Measurements from ENCODE around the gene WASHC3.
"Not testable (repeated sequence)": the region's sequence is repeated elsewhere in the genome, so short reads cannot be mapped to it uniquely, and the experiment has no call there.

WASHC3 gene

GRCh38 chr12:102061560-102062418 is at the start of gene WASHC3:
Gene WASHC3, minus strand, starts transcription at chr12:102061991. Its CDS starts 29 bp downstream, at chr12:102061962.
- ATAC-seq: peak; percentile 86 to 89

GRCh38 chr12:102110782-102111181 is 49.0 kb upstream of the WASHC3 start:
- no peak for ATAC-seq

DNA sequence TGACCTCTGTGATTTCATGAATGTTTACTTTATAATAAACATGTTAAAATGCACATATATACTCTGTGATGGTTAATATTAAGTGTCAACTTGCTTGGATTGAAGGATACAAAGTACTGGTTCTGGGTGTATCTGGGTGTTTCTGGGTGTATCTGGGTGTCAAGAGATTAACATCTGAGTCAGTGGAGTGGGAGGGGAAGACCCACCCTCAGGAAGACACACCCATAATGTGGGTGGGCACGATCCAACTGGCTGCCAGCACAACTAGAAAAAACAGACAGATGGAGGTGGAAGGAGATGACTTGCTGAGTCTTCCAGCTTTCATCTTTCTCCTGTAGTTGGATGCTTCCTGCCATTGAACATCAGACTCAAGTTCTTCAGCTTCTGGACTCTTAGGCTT is 46.2 kb upstream of the WASHC3 start:
- no peak for ATAC-seq

DNA sequence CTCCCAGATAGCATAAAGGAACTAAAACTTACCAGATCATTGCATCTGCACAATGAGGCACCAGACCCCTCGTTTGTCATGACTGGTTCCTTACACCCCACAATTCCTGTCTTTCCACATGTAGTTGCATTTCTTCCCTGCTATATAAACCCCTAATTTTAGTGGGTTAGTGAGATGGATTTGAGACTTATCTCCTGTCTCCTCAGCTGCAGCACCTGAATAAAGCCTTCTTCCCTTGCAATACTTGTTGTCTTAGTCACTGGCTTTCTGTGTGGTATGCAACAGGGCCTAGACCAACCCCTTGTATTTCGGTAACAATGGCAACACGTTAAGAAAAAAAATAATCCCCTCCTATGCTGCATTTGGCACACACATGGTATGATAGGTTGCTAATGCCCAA is 45.1 kb upstream of the WASHC3 start:
- no peak for ATAC-seq

- ATAC-seq: no peak
Observed at GRCh38 chr12:102096855-102097254, 35.1 kb upstream of the WASHC3 start.

DNA sequence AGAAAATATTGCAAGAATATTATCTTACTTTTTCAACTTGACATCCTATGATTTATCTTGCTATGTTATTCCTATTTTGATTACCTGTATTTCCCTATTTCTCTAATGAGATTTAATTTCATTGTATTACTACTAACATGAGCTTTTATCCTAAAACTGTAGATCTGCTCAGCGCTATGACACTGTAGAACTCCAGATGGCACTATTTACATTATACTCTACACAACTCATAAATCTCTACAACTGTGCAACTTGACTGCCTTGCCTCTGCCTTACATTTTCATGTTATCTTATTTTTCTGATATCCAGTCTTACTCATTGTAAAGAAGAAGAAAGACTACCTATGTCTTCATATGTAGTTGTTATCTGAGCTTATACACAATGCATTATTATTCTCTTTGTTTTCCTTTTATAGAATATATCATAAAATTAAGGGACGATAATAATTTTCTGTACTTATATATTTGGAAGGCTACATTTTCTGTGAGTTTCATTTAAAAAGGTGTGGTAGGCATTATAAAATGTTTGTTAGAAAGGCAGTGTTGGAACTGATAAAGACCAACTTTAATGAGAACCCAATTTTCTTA is 34.0 kb upstream of the WASHC3 start:
- peak in 1 of 2 donors; percentile 59 for ATAC-seq

- ATAC-seq: no peak
Observed at GRCh38 chr12:102093319-102093718, 31.5 kb upstream of the WASHC3 start.

DNA sequence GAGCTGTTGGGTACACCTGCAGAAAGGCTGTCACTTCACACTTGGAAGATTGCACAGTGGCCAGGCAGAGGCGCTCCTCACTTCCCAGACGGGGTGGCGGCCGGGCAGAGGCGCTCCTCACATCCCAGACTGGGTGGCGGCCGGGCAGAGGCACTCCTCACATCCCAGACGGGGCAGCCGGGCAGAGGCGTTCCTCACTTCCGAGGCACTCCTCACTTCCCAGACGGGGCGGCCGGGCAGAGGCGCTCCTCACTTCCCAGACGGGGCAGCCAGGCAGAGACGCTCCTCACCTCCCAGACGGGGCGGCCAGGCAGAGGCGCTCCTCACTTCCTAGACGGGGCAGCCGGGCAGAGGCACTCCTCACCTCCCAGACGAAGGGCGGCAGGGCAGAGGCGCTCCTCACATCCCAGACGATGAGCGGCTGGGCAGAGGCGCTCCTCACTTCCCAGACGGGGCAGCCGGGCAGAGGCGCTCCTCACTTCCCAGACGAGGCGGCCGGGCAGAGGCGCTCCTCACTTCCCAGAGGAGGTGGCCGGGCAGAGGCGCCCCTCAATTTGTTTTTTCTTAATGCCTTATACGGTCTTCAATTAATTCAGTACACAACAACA is 27.5 kb upstream of the WASHC3 start:
- ATAC-seq: not testable (repeated sequence)

DNA sequence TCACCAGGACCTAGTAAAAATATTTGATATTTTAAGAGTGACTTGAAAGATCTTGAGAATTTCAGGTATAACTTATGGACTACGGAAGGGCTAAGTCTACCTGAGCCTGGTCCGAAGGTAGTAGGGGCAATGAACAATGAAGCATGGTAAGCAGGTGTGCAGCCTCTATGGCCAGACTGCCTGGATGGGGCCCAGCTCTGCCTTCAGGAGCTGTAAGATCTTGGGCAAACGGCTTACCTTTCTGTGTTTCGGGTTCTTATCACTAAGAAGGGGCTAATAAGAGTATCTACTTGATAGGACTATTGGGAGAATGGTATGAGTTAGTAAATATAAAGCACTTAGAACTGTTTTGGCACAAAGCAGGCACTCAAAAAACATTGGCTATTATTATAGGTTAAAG is 19.1 kb upstream of the WASHC3 start:
- no peak for ATAC-seq

DNA sequence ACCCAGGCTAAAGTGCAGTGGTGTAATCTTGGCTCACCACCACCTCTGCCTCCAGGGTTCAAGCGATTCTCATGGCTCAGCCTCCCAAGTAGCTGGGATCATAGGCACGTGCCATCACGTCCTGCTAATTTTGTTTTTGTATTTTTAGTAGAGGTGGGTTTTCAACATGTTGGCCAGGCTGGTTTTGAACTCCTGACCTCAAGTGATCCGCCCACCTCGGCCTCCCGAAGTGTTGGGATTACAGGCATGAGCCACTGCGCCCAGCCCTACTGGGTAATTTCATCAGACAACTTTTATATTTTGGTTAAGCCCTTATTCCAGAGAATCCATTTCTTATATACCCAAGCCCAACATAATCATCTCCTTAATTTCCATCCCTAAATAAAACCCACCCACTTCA is 10.3 kb upstream of the WASHC3 start:
- ATAC-seq: not testable (repeated sequence)

- no peak for ATAC-seq
Observed at GRCh38 chr12:102069707-102070106, 7.9 kb upstream of the WASHC3 start.

GRCh38 chr12:102067574-102068258 is 5.9 kb upstream of the WASHC3 start:
- no peak for ATAC-seq

DNA sequence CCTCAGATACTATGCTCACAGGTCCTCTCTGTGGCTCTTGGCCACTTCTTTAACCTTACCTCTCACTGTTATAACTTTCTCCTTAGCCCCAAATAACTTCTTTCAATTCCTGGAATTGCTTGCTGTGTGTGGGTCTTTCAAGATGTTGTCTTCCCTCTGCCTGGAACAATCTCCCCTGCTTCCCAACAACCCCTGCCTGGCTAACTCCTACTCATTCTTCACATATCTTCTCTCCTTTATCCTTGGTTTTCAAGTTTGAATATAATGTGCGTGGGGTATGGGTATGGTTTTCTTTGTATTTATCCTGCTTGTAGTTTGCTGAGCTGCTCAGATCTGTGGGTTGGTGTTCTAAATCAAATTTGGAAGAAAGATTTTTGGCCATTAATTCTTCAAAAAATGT is 2.7 kb upstream of the WASHC3 start:
- ATAC-seq: no peak

DNA sequence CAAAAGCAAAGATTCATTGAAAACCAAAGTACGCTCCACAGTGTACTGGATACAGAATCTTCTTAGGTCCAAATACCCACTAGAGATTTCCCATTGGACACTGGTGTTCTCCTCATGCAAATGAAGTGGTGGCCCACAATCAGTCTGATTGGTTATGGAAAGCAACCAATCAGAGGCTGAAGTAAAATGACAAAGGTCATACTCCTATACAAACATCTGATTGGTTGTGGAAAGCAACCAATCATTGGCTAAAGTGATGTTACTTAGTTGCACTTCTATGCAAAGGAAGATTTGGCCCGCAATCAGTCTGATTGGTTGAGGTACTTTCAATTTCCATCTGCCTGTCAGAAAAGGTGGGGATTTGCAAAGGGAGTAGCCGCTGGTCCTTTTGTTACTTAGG is 1.3 kb upstream of the WASHC3 start:
- ATAC-seq: no peak

GRCh38 chr12:102062419-102062806 is 622 bp upstream of the WASHC3 start:
- no peak for ATAC-seq

GRCh38 chr12:102061096-102061559 is 663 bp downstream of the WASHC3 start:
- peak; percentile 29 to 31 for ATAC-seq

GRCh38 chr12:102059343-102059742 is 2.4 kb downstream of the WASHC3 start:
- peak; percentile 70 to 71 for ATAC-seq

GRCh38 chr12:102054345-102054744 is 7.4 kb downstream of the WASHC3 start:
- ATAC-seq: no peak

DNA sequence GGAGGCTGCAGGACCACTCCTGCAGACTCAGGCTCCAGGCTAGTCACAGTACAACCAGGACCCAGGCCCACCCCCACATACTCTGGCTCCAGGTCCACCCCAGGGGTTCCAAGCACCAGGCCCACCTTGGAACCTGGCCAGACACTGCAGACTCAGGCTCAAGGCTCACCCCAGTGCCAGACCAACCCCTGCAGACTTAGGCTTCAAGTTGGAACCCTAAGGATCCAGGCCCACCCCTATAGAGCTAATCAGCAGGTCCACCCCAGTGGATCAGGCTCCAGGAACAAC is 8.8 kb downstream of the WASHC3 start:
- ATAC-seq: no peak

GRCh38 chr12:102052192-102053061 is 9.4 kb downstream of the WASHC3 start:
- no peak for ATAC-seq

GRCh38 chr12:102051431-102051965 is 10.3 kb downstream of the WASHC3 start:
- peak; percentile 63 to 88 for ATAC-seq
